A549 (cell line): ENCODE data around the gene H2BK1.

Experiments
- BHLHE40 ChIP-seq: IDR thresholded peaks from 2 replicates; pipeline ENCODE4 v1.6.1; 2012; ENCODE audit warnings: low read depth, low read length, inconsistent platforms
- CHD2 ChIP-seq: fragments of 150-350 bp; IDR thresholded peaks from 2 replicates; pipeline ENCODE4 v1.6.1; 2014; ENCODE audit warnings: low read length; ENCODE audit not compliant: partially characterized antibody
- EP300 ChIP-seq, 2 experiments: fragments of >200 bp; sonication (Bioruptor Twin); formaldehyde crosslinking; IDR thresholded peaks; 2 replicates in 1 of 2; 3 replicates in 1 of 2; pipeline ENCODE4 v1.6.1; 2016 to 2017
- ESRRA ChIP-seq: fragments of 150-350 bp; IDR thresholded peaks from 2 replicates; pipeline ENCODE4 v1.6.1; 2014; ENCODE audit warnings: mild to moderate bottlenecking, low read length, borderline replicate concordance
- JUN ChIP-seq, 2 experiments: fragments of >200 bp; sonication (Bioruptor Twin); formaldehyde crosslinking; IDR thresholded peaks; 2 replicates in 1 of 2; 3 replicates in 1 of 2; pipeline ENCODE4 v1.6.1; 2016 to 2017
- MAFK ChIP-seq: fragments of 450-650 bp; IDR thresholded peaks from 2 replicates; pipeline ENCODE4 v1.6.1; 2014; ENCODE audit not compliant: partially characterized antibody
- POLR2A ChIP-seq: IDR thresholded peaks from 2 replicates; pipeline ENCODE4 v1.6.1; 2012; ENCODE audit warnings: mild to moderate bottlenecking, low read length
- POLR2AphosphoS2 ChIP-seq: conservative IDR thresholded peaks from 2 replicates; pipeline ENCODE4 v1.6.1; 2012; ENCODE audit warnings: low read length, improper control_type of control experiment, inconsistent platforms
- RCOR1 ChIP-seq: fragments of 150-350 bp; IDR thresholded peaks from 2 replicates; pipeline ENCODE4 v1.6.1; 2014; ENCODE audit warnings: antibody characterized with exemption, low read length, low read depth
- TF ChIP-seq, protein P1 (sequence below): fragments of >200 bp; sonication (Bioruptor Twin); formaldehyde crosslinking; IDR thresholded peaks from 3 replicates; pipeline ENCODE4 v1.5.1; 2016
- TF ChIP-seq, protein P2 (sequence below): fragments of >200 bp; sonication (Bioruptor Twin); formaldehyde crosslinking; IDR thresholded peaks from 3 replicates; pipeline ENCODE4 v1.6.1; 2016
- TF ChIP-seq, protein P3 (sequence below): fragments of 250-450 bp; sonication (Bioruptor Pico); IDR thresholded peaks from 2 replicates; pipeline ENCODE4 v1.5.0; 2020; ENCODE audit warnings: low read depth, mild to moderate bottlenecking, moderate library complexity

DNA sequence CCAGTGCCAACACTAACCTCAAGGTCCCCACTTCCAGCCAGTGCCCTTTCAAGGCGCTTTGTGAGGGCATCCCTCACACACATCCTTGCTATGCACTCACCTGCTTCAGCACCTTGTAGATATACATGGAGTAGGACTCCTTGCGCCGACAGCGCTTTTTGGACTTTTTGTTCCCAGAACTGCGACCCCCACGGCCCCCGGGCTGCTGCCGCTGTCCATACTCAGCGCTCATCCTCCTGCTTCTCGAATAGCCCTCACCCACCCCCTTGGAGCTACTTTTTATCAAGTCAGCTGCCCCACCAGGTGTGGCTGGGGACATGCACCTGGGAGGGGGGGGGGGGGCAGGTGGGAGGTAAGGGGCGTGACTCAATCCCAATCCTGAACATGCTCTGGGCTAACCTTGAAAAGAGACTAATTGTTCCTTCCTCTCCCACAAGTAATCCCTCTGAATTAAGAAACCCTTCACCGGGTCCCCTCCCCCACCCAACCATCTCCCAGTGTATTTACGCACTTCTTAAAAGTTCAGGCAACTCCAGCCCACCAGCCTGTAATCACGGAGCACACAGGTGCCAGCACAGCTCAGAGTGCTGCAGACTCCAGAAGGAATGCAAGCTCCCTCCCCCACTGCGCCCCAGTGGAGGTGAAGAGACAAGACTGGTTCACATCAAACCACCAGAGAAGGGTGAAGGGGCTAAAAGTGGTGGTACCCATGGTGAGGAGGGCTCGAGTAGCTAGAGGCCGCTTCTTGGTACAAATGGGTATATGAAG lies at the start of gene H2BK1:
- TF ChIP-seq POLR2A (no peak), EP300 (IDR thresholded peaks at IDR 0.05) (no peak), RCOR1 (no peak), JUN (IDR thresholded peaks at IDR 0.05) (no peak), MAFK (no peak), ESRRA (no peak), POLR2AphosphoS2 (no peak), BHLHE40 (no peak), CHD2 (no peak)
- TF ChIP-seq, protein P1, sequence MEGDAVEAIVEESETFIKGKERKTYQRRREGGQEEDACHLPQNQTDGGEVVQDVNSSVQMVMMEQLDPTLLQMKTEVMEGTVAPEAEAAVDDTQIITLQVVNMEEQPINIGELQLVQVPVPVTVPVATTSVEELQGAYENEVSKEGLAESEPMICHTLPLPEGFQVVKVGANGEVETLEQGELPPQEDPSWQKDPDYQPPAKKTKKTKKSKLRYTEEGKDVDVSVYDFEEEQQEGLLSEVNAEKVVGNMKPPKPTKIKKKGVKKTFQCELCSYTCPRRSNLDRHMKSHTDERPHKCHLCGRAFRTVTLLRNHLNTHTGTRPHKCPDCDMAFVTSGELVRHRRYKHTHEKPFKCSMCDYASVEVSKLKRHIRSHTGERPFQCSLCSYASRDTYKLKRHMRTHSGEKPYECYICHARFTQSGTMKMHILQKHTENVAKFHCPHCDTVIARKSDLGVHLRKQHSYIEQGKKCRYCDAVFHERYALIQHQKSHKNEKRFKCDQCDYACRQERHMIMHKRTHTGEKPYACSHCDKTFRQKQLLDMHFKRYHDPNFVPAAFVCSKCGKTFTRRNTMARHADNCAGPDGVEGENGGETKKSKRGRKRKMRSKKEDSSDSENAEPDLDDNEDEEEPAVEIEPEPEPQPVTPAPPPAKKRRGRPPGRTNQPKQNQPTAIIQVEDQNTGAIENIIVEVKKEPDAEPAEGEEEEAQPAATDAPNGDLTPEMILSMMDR, result no peak
- TF ChIP-seq, protein P2, sequence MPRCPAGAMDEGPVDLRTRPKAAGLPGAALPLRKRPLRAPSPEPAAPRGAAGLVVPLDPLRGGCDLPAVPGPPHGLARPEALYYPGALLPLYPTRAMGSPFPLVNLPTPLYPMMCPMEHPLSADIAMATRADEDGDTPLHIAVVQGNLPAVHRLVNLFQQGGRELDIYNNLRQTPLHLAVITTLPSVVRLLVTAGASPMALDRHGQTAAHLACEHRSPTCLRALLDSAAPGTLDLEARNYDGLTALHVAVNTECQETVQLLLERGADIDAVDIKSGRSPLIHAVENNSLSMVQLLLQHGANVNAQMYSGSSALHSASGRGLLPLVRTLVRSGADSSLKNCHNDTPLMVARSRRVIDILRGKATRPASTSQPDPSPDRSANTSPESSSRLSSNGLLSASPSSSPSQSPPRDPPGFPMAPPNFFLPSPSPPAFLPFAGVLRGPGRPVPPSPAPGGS, result no peak
- TF ChIP-seq, protein P3, sequence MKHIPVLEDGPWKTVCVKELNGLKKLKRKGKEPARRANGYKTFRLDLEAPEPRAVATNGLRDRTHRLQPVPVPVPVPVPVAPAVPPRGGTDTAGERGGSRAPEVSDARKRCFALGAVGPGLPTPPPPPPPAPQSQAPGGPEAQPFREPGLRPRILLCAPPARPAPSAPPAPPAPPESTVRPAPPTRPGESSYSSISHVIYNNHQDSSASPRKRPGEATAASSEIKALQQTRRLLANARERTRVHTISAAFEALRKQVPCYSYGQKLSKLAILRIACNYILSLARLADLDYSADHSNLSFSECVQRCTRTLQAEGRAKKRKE (CRISPR knock-in tag), result no peak
